Esophagus (tissue), 2 donors: ENCODE measurements around the gene CCDC57. TPM values are rescaled to one million over a fixed set of nuclear protein-coding genes. Genes with fewer than 3 reads are reported as not detected.

Experiments used
- H3K27ac ChIP-seq, 2 donors: one replicate each; pipeline ENCODE4 v1.5.1; 2013; ENCODE audit warnings: low read depth in 2 of 2, mild to moderate bottlenecking in 2 of 2, inconsistent platforms in 1 of 2, low read length in 1 of 2, moderate library complexity in 1 of 2
- H3K27me3 ChIP-seq, 2 donors: one replicate each; pipeline ENCODE4 v1.6.1; 2013; ENCODE audit warnings: low read length in 2 of 2, control low read depth in 1 of 2, mild to moderate bottlenecking in 1 of 2; ENCODE audit not compliant: insufficient read depth in 2 of 2, control insufficient read depth in 1 of 2
- H3K36me3 ChIP-seq, 2 donors: one replicate each; pipeline ENCODE4 v1.6.1; 2013; ENCODE audit warnings: low read length in 1 of 2; ENCODE audit not compliant: control insufficient read depth in 2 of 2, insufficient read depth in 2 of 2
- H3K4me1 ChIP-seq, 2 donors: one replicate each; pipeline ENCODE4 v1.6.1; 2013; ENCODE audit warnings: low read length in 1 of 2; ENCODE audit not compliant: control insufficient read depth in 2 of 2, insufficient read depth in 2 of 2
- H3K4me3 ChIP-seq, 2 donors: one replicate each; pipeline ENCODE4 v1.5.1; 2013; ENCODE audit warnings: low read length in 2 of 2, mild to moderate bottlenecking in 2 of 2, low read depth in 1 of 2, moderate library complexity in 1 of 2
- H3K9me3 ChIP-seq, 2 donors: one replicate each; pipeline ENCODE4 v1.6.1; 2013; ENCODE audit warnings: mild to moderate bottlenecking in 2 of 2, low read depth in 1 of 2, low read length in 1 of 2, moderate library complexity in 1 of 2; ENCODE audit not compliant: control insufficient read depth in 2 of 2, insufficient read depth in 1 of 2
- WGBS, 2 donors: extraction: QIAGEN DNeasy Blood & Tissue Kit; methylation state at CpG; one replicate each; pipeline ENCODE4 v1.1.7; 2013; 5-methylcytosine and 5-hydroxymethylcytosine counted together
- polyA plus RNA-seq, 2 donors: library from polyadenylated mRNA; stranded (reverse); fragments of 200-250 nt; gene quantifications; one replicate each; pipeline ENCODE4 v1.2.3, GENCODE V29; 2013
- donor health status: healthy with polysubstance abuse.
- donor health status: Bipolar disorder and iron deficiency.

CCDC57 gene
- polyA plus RNA-seq, 2 donors: 16.3 to 33.7 TPM

DNA sequence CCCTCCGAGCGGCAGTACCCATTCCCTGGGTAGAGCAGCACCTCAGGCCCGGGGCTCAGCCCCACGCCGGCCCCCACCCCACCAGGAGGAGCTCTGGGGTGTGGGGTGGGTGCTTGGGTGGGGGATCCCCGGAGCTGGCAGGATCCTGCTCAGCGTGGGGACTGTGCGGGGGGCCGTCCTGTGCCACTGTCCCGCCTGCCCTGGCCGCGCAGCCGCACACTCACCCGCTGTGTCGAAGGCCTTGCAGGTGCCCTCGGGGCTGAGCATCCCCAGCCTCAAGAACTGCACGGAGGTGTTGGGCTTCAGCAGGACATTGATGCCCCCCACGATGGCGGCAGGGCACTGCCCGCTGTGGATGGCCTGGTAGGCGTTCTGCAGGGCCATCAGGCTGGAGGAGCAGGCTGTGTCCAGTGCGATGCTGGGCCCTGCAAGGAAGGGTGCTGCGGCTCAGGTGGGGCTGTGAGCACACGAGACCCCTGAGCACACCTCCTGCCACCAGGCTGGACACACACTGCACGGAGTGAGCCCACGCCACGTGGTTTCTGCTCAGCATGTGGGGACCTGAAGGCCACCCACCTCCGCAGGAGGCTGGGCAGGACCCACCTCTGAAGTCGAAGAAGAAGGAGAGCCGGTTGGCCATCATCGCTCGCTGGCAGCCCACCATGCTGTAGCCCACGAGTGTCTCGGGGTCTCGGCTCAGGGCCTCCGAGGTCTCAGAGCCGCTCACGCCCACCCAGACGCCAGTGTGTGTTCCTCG is 119.5 kb downstream of the CCDC57 start:
- Histone ChIP-seq H3K4me1 (peaks cover 8 to 18% of the 10 kb centered on the region in 2 donors), H3K9me3 (peaks cover 0 to 2% of the 10 kb centered on the region in 2 donors), H3K36me3 (peaks cover 28 to 78% of the 10 kb centered on the region in 2 donors), H3K4me3 (no peak overlapping the region), H3K27me3 (no peaks in the 10 kb centered on the region), H3K27ac (no peak overlapping the region)
- WGBS, 2 donors: 95 to 96% methylated on average over 40 of the region's 40 CpGs

DNA sequence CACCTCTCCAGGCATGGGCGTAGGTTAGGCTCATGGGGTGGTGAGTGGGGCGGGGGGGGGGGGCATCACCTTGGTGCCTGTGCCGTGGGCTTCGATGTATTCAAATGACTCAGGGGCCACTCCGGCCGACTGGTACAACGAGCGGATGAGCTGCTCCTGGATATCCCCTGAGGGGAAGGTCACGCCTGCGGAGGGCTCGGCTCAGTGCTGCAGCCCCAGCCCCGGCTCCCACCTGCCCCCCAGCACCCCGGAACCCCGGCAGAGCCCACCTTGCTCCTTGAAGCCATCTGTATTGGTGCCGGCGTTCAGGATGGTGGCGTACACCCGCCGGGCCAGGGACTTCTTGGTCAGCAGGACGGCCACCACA is 120.0 kb downstream of the CCDC57 start:
- 91 to 93% methylated on average over 20 of the region's 20 CpGs for WGBS, 2 donors

DNA sequence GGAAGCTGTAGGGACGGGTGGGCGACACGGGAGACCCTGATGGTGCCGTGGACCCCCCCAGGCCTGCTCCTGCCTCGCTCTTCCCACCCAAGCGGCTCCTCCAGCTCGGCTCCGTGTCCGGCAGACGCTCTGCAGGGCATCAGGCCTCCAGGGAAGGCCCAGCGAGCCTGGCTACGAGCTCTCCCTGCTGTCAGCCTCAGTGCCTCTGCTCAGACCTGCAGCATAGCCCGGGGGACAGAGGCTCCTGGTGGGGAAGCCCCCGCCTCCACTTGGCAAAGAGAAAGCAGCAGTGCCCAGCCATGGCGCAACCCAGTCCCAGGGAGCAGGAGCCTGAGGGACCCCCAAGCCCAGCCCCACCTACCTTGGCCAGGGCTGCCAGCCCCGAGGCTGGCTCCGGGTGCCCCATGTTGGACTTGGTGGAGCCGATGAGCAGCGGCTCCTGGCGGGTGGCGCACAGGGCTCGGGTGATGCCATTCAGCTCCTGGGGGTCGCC is 120.5 kb downstream of the CCDC57 start:
- Histone ChIP-seq H3K36me3 (peaks cover 34 to 88% of the 10 kb centered on the region in 2 donors), H3K27ac (no peak overlapping the region), H3K4me3 (no peak overlapping the region), H3K27me3 (no peaks in the 10 kb centered on the region), H3K9me3 (peaks cover 0 to 2% of the 10 kb centered on the region in 2 donors), H3K4me1 (peaks cover 8 to 18% of the 10 kb centered on the region in 2 donors)
- 92% methylated on average over 22 to 23 of the region's 23 CpGs for WGBS, 2 donors

More for the DNA sequence above, 120.0 kb downstream of the CCDC57 start:
- Histone ChIP-seq H3K36me3 (peaks cover 29 to 83% of the 10 kb centered on the region in 2 donors), H3K27ac (no peak overlapping the region), H3K4me1 (peaks cover 8 to 18% of the 10 kb centered on the region in 2 donors), H3K4me3 (no peak overlapping the region), H3K27me3 (no peaks in the 10 kb centered on the region), H3K9me3 (peaks cover 0 to 2% of the 10 kb centered on the region in 2 donors)

DNA sequence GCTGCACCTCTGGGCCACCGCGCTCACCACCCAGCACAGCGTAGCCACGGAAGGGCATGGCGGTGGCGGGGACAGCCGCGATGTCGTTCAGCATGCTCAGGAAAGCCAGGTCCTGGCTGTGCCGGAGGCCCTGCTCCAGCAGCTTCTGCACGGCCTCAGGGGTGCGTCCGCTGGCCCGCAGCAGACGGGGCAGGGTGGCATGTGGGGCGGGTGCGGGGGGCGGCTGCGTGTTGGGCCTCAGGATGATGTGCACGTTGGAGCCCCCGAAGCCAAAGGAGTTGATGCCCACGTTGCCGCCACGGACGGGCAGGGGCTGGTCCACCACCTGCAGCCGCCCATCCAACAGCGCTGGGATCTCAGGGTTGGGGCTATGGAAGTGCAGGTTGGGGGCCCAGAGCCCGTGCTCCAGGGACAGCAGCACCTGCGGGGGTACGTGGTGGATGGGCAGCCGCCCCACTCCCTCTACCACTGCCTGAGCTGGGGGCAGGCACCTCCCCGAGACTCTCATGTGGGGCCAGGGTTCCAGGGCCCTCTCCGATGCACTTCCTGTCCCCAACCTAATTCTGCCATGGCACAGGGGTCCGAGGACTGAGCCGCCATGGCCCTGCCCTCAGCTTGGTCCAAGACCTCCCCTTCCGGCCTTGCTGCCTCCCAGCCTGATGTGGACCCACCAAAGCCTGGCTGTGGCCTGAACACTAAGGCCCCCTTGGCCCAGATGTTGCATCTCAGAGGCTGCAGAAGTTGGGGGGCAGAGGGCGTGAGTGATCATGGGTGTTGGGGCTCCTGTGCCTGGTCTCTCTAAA is 121.2 kb downstream of the CCDC57 start:
- 95% methylated on average over 37 of the region's 37 CpGs for WGBS, 2 donors
- peaks cover 0 to 2% of the 10 kb centered on the region in 2 donors for H3K9me3 ChIP-seq
- H3K36me3 ChIP-seq: peaks cover 40 to 93% of the 10 kb centered on the region in 2 donors
- H3K27ac ChIP-seq: no peak overlapping the region
- no peaks in the 10 kb centered on the region for H3K27me3 ChIP-seq
- no peak overlapping the region for H3K4me3 ChIP-seq
- H3K4me1 ChIP-seq: peaks cover 3 to 11% of the 10 kb centered on the region in 2 donors

DNA sequence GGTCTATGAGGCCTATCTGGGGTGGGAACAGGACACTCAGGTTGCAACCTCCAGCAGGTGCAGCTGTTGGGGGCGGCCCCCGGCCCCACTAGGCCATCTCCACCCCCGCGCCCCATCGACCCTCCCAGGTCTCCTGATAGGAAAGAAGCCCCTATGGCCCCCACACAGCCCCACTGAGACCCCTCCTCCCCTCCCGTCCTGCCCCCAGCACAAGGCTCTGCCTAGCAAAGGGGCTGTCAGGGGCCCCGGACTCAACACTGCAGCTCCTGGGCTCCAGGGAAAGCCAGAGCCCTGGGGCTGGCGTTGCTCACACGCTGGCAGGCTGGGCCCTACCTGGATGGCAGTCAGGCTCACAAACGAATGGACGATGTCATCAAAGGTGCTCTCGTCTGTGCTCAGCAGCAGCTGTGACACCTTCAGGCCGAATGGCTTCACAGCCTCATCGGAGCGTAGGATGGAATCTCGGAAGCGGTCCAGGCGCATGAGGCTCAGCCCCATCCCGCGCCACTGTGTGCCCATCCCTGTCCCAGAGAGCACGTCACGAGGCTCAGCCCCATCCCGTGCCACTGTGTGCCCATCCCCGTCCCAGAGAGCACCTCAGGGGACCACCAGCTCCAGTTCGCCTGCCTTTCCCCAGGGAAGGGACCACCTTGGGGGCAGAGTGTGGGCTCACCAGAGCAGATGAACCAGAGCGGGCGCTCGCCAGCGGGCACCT is 121.9 kb downstream of the CCDC57 start:
- peaks cover 0 to 3% of the 10 kb centered on the region in 2 donors for H3K4me1 ChIP-seq
- peaks cover 0 to 2% of the 10 kb centered on the region in 2 donors for H3K9me3 ChIP-seq
- no peak overlapping the region for H3K27ac ChIP-seq
- no peaks in the 10 kb centered on the region for H3K27me3 ChIP-seq
- no peak overlapping the region for H3K4me3 ChIP-seq
- 93 to 94% methylated on average over 29 of the region's 29 CpGs for WGBS, 2 donors
- peaks cover 39 to 93% of the 10 kb centered on the region in 2 donors for H3K36me3 ChIP-seq

DNA sequence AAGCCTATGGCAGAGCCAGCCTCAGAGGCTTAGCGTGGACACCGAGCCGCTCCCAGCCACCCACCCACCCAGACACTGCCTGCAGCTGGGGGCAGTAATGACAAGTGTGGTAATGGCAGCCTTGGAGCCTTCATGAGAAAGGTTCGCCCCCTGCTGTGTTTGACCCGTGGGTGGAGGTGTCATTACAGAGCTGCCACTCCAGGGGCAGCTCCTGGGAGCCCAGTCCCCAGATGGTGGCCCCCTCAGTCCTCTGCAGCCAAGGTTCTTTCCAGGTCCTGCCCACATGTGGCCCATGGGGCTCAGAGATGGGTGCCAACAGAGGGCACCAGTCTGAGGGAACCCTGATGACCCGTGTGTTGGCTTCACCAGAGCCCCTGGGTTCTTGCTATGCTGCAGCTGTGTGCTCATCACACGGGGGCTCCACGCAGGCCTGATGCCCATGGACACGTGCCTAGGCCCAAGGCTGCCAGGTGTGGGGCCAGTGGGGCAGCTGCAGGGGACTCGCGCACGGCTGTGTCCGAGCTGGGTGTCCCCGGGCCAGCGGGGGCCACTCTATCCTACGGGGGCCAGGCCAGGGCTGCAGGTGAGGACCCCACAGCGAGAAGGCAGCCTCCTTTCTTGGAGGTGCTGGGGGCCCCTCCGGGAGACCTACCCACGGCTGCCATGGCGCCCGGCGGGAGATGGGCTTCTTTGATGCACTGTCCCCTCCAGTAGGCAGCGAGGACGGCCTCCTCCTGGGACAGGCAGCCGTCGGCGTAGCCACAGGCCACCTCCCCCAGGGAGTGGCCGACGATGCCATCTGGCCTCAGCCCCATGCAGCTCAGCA is 122.7 kb downstream of the CCDC57 start:
- Histone ChIP-seq H3K27ac (no peak overlapping the region), H3K9me3 (peaks cover 0 to 2% of the 10 kb centered on the region in 2 donors), H3K4me3 (no peak overlapping the region), H3K36me3 (peaks cover 44 to 93% of the 10 kb centered on the region in 2 donors), H3K4me1 (no peaks in the 10 kb centered on the region), H3K27me3 (no peaks in the 10 kb centered on the region)
- 90 to 91% methylated on average over 20 to 29 of the region's 29 CpGs for WGBS, 2 donors

DNA sequence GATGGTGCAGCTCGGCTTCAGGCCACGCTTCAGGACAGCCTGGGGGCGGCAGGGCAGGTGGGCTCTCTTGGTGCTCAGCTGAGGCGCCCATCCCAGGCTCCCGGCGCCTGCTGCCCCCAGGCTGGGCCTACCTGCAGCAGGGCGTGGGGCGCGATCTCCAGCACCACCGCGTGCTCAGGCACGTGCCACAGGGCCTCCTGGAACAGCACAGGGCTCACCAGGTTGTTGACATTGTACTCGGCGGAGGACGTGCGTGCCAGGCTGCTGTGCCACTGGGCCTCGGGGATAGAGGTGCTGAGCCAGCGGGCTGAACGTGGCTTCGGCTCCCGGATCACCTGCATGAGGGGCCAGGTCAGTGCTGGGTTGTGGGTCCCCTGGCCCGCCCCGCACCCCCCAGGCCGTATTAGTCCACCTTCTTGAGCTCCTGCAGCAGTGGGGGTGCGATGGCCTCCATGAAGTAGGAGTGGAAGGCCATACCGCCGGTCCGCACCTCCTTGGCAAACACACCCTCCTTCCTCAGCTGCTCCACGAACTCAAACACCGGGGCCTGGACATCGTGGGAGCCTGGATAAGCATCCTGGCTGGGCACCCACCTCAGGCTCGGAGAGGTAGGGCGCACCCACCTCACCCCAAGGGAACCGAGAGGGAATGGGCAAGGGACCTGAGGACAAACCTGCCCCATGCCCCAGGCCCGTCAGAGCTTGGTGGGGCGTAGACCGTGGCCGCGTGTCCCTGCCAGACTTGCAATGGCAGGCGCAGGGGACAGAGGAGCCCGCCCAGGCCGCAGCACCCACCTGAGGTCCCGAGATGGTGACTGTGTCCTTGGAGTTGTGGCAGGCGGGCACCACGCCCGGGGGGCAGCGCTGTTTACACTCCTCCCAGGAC is 123.6 kb downstream of the CCDC57 start:
- Histone ChIP-seq H3K4me1 (no peaks in the 10 kb centered on the region), H3K4me3 (no peak overlapping the region), H3K36me3 (peaks cover 44 to 97% of the 10 kb centered on the region in 2 donors), H3K27me3 (no peaks in the 10 kb centered on the region), H3K27ac (no peak overlapping the region), H3K9me3 (peaks cover 0 to 2% of the 10 kb centered on the region in 2 donors)
- WGBS, 2 donors: 87 to 92% methylated on average over 47 of the region's 47 CpGs
